G401.6 (cell line): ENCODE measurements around the gene DDX24.

Experiments used
- FAIRE-seq: peaks from 2 replicates; lab custom pipeline; 2012; peaks lifted over from hg19 to GRCh38; lab: Jason Lieb, UNC

Gene DDX24

DNA sequence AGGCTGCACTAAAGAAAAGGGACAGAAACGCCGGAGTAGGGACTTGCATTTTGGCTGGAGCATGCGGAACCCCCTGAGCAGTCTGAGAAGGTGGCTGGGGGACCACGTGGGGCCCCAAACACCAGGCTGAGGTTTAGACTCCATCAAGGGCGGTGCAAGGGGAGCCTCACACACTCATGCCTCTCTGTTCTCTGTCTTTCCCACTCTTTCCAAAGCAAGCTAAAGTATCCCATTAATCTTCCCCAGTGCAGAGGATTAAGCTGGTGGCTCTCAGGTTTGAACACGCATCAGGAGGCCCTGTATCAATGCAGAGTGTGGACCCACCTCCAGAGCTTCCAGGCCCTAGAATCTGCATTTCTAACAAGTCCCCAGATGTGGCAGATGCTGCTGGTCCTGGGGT lies 70.4 kb downstream of the DDX24 start:
- no peak for FAIRE-seq

DNA sequence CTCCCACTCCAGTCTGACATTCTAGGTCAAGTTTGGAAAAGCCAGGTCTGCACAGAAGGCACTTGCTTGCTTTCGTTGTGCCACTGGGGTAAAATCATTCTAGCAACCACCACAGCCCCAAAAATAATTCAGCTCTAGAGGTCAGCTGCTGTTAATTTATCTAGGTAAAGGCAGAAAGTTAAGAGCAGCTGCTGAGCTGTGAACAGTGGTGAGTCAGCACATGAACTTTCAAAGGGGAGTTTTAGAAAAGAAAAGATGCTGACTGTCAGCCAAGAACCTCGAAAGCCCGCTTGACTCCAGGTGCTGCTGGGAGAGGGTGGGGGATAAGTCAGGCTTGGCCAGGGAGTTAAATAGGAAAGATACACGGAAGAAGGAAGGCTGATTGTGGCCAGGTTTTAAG lies 71.2 kb downstream of the DDX24 start:
- FAIRE-seq: no peak

DNA sequence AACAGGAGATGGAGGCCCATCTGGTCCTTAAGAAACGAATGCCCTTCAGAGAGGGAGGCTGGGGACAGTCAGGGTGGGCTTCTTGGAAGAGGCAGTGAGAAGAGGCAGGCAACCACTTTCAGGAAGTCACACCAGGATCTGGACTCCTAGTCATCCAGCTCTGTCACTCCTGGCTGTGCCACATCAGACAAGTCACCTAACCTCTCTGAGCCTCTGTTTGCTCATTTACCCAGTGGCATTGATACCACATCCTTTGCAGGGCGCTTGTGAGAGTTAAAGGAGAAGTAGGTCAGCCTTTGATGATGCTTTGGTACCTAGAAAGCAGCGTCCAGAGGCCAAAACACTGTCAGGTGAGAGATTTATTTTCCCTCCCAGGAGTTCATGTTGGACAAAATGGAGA lies 72.8 kb downstream of the DDX24 start:
- no peak for FAIRE-seq

DNA sequence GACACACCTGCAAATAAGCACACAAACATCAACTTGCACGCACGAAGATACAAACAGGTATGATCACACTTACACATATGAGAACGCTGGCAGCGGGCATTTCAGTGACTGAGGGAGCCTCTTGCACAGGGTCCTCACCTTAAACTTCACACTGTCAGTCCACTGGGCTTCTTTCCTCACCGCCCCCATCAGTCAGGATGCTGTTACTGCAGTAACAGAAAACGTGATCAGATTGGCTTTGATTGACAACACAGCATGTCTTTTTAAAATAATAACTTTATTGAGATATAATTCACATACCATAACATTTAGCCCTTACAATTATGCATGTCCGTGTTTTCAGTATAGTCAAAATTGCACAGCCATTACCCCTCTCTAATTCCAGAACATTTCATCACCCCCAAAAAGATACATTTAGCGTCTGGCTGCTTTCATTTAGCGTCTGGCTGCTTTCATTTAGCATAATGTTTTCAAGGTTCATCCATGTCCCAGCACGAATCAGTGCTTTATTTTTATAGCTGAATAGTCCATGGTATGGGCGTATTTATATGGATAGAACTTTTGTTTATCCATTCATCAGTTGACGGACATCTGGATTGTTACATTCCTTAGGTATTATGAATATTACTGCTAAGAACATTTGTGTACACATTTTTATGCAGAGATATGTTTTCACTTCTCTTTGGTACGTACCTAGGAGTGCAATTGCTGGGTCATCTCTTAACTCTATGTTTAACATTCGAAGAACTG lies 75.5 kb downstream of the DDX24 start:
- no peak for FAIRE-seq

DNA sequence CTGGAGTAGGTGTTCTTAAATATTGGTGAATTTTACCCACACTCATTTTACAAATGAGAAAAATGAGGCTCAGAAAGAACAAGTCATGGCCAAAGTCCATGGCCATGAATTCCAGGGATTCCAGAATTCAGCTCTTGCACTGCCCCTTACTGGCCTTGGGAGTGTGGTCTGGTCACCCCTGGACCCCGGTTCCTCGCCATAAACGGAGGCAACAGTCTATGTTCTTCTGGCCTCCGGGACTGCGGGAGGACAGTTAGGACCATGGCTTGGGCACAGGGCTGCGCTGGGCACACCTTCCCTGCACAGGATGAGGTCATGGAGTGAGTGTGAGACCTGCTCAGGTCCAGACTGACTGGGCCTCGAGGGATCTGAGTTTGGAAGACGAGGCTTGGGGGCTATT lies 77.0 kb downstream of the DDX24 start:
- FAIRE-seq: no peak

DNA sequence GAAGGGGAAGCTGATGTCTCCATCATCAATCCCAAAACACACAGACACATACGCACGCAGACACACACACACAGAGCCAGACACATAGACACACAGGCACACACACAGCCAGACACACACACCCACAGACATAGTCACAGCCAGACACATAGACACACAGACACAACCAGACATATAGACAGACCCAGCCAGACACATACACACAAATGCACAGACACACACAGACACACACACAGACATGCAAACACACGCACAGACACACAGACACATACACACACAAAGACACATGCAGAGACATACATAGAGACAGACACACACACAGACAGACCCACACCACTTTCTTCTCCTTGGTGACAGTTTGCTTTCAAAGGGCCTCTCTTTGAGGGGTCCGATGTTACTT lies 77.6 kb downstream of the DDX24 start:
- no peak for FAIRE-seq

DNA sequence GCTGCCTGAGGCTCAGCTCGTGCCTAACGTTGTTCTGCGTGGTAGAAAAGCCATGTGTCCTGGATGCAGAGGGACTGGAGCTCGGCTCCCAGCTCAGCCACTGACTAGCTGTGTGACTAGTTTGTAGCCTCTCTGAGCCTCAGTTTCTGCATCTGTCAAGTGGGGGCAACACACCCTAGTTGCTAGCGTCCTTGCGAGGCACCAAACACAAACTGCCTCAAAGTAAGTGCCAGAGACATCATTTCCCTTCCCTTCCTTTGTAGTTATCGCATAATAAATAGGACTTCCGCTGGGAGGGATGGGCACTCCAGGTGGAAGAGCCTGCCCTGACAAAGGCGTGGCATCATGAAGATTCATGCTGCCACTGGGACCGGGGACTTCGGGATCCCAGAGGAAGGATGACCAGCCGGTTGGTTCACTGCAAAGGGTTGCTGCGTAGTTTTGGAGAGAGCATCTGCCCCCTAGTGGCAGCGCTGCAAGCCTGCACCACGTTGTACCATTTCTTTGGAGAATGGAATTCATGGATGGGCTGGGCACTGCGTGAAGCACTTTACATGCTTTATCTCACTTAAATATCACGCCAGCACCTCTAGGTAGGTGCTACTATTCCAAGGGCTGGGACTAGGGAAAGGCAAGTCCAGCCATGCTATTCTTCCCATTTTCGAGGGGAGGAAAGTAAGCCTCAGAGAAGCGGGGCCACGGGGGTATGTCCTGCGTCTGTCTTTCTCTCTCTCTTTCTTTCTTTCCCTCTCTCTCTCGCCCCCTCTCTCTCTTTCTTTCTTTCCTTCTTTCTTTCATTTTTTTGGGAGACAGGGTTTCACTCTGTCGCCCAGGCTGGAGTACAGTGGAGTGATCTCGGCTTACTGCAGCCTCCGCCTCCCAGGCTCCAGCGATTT lies 79.3 kb downstream of the DDX24 start:
- no peak for FAIRE-seq

DNA sequence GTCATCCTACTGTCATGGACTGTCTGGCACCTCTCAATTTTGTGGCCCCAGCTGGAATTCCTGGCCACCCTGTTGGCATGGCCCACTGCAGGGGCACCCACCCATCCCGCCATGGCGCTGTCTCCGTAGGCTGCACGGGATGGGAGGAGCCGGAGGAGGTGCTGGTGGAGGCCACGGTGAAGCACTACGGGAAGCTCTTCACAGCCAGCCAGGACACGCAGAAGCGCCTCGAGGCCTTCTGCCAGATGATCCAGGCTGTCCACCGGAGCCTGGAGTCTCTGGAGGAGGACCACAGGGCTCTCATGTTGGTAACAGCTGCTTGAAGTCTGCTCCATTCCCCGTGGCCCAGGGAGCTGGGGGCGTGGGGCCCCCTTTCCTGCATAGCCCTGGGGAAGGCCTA lies 80.0 kb downstream of the DDX24 start:
- FAIRE-seq: no peak

DNA sequence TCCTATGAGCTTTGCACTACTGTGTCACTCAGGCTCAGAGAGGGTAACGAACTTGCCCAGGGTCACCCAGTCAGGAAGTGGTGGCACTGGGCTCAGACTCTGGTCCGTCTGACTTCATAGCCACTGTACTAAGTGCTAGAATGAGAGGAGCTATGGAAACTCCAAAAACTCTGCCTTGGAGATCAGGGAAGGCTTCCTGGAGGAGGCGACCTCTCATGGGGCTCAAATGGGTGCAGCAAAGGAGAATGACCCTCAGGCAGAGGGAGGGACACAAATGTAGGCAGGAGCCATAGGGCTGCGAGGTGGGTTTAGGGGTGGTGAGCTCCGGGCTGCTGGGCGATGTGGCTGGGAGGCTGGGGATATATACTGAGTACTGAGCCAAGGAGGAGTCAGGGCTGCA lies 80.7 kb downstream of the DDX24 start:
- FAIRE-seq: no peak

DNA sequence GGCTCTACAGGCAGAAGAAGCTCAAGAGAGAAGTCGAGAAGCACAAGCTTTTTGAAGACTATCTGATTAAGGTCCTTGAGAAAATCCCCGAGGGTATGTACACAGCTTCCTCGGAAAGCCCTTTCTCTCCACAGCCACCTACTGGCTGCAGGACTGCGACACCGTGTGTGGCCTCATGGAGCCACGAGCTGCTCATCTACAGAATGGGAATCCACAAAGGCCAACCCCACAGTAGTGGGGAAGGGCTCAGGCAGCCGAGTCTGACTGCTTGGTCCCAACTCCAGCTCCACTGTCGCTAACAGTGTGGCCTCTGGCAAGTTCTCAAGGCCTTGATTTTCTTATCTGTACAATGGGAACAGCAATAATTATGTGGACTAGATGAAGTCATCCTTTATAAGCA lies 81.4 kb downstream of the DDX24 start:
- no peak for FAIRE-seq

DNA sequence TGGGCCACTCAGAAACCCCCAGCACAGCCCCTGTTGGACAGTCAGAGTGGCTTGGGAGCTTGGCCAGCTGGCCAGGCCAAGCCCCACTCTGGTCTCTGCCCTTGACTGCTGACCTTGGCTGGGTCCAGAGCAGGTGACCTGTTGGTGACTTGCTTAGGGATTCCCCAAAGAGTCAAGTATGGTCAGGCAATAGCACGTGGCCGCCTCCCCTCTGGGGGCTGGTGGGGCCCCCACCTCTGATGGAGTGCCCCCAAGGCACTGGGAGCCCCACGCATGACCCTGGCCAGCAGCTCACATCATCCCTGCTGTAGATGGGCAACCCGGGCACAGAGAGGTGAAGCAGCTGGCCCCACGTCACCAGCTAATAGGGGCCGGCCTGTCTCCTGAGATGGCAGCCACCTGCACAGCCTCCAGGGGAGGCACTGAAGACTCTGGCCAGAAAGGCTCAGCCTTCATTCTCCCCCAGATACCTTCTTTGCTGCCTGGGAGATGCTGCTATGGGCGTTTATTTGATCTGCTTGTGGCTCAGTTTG lies 82.1 kb downstream of the DDX24 start:
- FAIRE-seq: no peak
